SU-DHL-6 (cell line): ENCODE data around the gene PPARG.

Source experiments
- EZH2phosphoT487 ChIP-seq: fragments of 200-600 bp; sonication (generic), shearing (Covaris generic); conservative IDR thresholded peaks from 2 replicates; pipeline ENCODE4 v1.6.1; 2018; ENCODE audit warnings: mild to moderate bottlenecking, antibody characterized with exemption, low read length, moderate library complexity, mixed read lengths
- TF ChIP-seq, protein P1 (sequence below): fragments of 200-600 bp; sonication (generic); IDR thresholded peaks from one replicate; pipeline ENCODE4 v1.5.1; 2017; ENCODE audit warnings: antibody characterized with exemption, mild to moderate bottlenecking, low read length, moderate library complexity; ENCODE audit not compliant: insufficient read depth, poor library complexity, severe bottlenecking

DNA sequence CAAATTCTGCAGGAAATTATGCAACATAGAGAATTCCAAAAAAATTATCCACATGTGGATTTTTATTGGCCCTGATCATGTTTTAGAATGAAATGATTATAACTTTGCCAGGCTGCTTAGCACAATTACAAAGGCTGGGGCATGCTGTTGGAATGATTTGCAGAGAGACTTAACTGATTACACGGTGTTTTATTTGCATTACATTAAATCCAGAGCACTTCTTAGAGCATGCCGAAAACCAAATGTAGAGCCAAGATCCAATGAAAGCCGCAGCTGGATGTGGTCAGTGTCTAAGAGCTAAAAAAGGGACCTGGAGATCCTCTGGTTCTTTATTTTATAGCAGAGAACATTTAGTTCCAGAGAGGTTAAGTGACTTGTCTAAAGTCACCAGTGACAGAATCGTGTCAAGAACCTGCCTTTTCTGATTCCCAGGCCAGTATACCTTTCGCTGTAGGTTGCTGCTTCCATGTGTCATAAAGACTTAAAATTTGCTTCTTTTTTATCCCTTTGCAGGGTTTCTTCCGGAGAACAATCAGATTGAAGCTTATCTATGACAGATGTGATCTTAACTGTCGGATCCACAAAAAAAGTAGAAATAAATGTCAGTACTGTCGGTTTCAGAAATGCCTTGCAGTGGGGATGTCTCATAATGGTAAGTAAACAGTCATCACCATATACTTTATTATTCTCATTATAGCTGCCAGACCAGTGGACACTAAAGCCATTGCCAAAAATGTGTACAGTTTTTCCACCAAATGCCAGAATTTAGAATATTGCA lies 103.4 kb downstream of the PPARG start:
- TF ChIP-seq, protein P1, sequence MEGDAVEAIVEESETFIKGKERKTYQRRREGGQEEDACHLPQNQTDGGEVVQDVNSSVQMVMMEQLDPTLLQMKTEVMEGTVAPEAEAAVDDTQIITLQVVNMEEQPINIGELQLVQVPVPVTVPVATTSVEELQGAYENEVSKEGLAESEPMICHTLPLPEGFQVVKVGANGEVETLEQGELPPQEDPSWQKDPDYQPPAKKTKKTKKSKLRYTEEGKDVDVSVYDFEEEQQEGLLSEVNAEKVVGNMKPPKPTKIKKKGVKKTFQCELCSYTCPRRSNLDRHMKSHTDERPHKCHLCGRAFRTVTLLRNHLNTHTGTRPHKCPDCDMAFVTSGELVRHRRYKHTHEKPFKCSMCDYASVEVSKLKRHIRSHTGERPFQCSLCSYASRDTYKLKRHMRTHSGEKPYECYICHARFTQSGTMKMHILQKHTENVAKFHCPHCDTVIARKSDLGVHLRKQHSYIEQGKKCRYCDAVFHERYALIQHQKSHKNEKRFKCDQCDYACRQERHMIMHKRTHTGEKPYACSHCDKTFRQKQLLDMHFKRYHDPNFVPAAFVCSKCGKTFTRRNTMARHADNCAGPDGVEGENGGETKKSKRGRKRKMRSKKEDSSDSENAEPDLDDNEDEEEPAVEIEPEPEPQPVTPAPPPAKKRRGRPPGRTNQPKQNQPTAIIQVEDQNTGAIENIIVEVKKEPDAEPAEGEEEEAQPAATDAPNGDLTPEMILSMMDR, result no peak
- TF ChIP-seq EZH2phosphoT487, result no peak
